ENCODE data around the gene MARCHF10. TPM values are rescaled to one million over a fixed set of nuclear protein-coding genes. Genes with fewer than 3 reads are reported as not detected.

The MARCHF10 gene
- total RNA-seq, 2 experiments from 2014 or later: not detected

DNA sequence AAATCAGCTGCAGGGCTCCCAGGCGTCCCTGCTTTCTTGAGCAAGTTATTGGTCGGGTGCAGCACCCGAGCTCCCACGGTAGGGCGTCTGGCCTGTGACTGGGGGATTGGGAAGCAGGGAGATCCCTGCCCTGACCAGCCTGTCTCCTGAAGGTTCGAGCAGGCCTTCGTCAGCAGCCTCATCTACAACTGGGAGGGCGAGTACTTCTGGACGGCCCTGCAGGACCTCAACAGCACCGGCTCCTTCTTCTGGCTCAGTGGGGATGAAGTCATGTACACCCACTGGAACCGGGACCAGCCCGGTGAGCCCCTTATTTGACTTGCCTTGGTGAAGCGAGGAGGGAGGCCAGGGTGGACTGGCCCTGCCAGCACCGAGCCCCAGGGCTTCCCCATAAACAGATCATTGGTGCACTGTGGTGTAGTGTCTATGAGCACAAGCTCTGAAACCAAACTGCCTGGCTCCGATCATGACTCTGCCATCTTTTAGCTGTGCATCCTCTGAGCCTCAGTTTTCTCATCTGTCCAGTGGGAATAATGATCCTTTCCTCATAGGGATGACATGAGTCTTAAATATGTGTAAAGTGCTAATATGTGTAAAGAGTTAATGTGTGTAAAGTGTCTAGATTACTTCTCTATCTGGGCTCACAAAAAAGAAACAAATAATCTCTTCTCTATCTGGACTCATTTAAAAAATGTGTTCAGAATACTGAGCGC, 131.7 kb downstream of the MARCHF10 start:
- Mint-ChIP-seq H3K4me3 (no peak overlapping the region), H3K27ac (no peak overlapping the region), H3K36me3 (ENCODE audit: low read depth) (peaks cover 2% of the 10 kb centered on the region), H3K27me3 (no peaks in the 10 kb centered on the region), H3K4me1 (no peaks in the 10 kb centered on the region), H3K9me3 (ENCODE audit: low read depth) (no peaks in the 10 kb centered on the region)
- intact Hi-C loops (cut with DNase I, micrococcal nuclease): no loop called here
- ATAC-seq (no peak), DNase-seq (no peak)
- ChIA-PET CTCF (interaction anchor here (0.6 kb wide), 1 partner anchor 690 kb away, joined by 3 read pairs; no protein-coding TSS in a partner anchor), POLR2A (no interaction called here)

DNA sequence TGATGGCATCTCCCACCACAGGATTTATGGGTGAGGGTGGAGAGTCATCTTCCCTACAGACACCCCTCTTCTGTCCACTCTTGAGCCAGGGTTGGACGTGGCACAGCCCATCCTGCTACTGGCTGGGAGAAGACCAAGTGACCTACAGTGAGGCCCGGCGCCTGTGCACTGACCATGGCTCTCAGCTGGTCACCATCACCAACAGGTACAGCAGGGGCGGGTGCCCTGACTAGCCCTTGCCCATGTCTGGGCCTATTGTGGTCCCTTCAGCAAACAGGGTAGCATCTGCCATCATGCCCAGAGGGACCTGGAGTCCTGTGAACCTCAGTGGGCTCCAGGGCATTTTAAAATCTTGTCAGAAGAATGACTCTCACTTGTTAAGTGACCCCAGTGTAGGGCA, 132.4 kb downstream of the MARCHF10 start:
- Mint-ChIP-seq H3K27me3 (no peaks in the 10 kb centered on the region), H3K4me3 (no peak overlapping the region), H3K27ac (no peak overlapping the region), H3K4me1 (no peaks in the 10 kb centered on the region), H3K9me3 (ENCODE audit: low read depth) (no peaks in the 10 kb centered on the region), H3K36me3 (ENCODE audit: low read depth) (peaks cover 2% of the 10 kb centered on the region)
- ATAC-seq (no peak), DNase-seq (no peak)
- intact Hi-C loops (cut with DNase I, micrococcal nuclease): no loop called here
- ChIA-PET POLR2A (no interaction called here), CTCF (no interaction called here)

DNA sequence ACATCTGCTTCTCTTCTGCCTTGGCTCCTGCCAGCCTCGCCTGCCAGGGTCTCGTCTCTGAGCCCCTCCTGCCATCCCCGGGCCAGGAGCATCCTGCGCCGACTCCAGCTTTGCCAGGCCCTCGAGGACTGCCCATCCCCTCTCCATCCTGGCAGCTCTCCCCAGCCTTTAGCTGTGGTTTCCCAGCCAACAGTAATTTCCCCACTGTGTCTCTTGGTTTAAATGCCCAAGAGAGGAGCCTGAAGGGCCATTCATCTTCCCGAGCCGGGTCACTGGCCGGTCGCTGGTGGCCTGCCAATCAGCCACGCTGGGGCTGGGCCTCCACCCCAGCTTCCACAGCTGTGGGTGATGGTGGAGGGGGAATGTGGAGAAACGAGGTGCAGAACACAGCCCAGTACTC, 132.9 kb downstream of the MARCHF10 start:
- intact Hi-C loops (cut with DNase I, micrococcal nuclease): no loop called here
- CTCF ChIA-PET: interaction anchor here (0.7 kb wide), 1 partner anchor 122 kb away, joined by 3 read pairs; no protein-coding TSS in a partner anchor
- no peaks in the 10 kb centered on the region for H3K4me1 Mint-ChIP-seq
- ATAC-seq (no peak), DNase-seq (no peak)
- no peaks in the 10 kb centered on the region for H3K27me3 Mint-ChIP-seq
- no peak overlapping the region for H3K27ac Mint-ChIP-seq
- peaks cover 2% of the 10 kb centered on the region for H3K36me3 Mint-ChIP-seq (ENCODE audit: low read depth)
- POLR2A ChIA-PET: interaction anchor here (0.5 kb wide), 1 partner anchor 17 kb away, joined by 3 read pairs; no protein-coding TSS in a partner anchor
- no peak overlapping the region for H3K4me3 Mint-ChIP-seq
- no peaks in the 10 kb centered on the region for H3K9me3 Mint-ChIP-seq (ENCODE audit: low read depth)

DNA sequence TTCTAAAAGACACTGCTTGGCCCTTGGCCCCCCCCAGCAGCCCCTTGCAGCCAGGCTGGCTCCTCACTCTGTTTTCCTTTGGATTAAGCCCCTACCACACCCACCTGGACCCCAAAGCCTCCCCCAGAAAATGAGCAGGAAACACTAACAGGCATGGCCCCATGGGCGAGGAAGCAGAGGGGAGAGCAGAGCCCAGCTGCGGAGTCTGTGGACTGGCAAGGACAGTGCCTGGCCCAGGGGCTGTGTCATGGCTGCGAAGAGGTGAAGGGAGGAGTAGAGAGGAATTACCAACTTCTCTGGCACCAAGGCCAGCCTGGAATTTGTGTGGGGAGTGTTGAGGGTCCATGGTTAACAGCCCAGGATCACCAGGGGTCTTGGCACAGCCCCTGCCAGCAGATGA, 133.3 kb downstream of the MARCHF10 start:
- H3K9me3 Mint-ChIP-seq (ENCODE audit: low read depth): no peaks in the 10 kb centered on the region
- H3K27ac Mint-ChIP-seq: no peak overlapping the region
- CTCF ChIA-PET: interaction anchor here (0.7 kb wide), 1 partner anchor 122 kb away, joined by 3 read pairs; no protein-coding TSS in a partner anchor
- H3K4me3 Mint-ChIP-seq: no peak overlapping the region
- POLR2A ChIA-PET: interaction anchor here (0.5 kb wide), 1 partner anchor 17 kb away, joined by 3 read pairs; no protein-coding TSS in a partner anchor
- intact Hi-C loops (cut with DNase I, micrococcal nuclease): no loop called here
- DNase-seq: no peak
- no peak for ATAC-seq
- no peaks in the 10 kb centered on the region for H3K4me1 Mint-ChIP-seq
- no peaks in the 10 kb centered on the region for H3K27me3 Mint-ChIP-seq
- H3K36me3 Mint-ChIP-seq (ENCODE audit: low read depth): peaks cover 2% of the 10 kb centered on the region

DNA sequence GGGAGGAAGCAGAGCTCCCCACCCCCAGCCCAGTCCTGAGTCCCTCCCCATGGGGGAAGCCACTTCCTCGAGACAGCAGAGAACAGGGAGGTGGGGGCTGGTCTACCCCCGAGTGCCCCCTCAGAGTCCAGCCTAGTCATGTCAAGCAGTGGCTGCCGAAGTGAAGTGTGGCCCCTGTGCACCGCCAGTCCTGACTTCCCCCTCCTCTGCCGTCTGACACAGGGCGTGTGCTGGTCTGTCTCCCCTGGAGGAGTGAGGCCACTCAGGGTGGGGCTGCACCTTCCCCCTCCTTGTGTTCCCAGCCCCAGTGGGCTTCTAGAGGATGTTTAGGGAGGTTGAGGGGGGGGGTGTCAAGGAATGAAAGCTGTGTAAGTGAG, 133.8 kb downstream of the MARCHF10 start:
- ATAC-seq (no peak), DNase-seq (no peak)
- H3K4me3 Mint-ChIP-seq: no peak overlapping the region
- peaks cover 2% of the 10 kb centered on the region for H3K36me3 Mint-ChIP-seq (ENCODE audit: low read depth)
- H3K27ac Mint-ChIP-seq: no peak overlapping the region
- CTCF ChIA-PET: no interaction called here
- no peaks in the 10 kb centered on the region for H3K27me3 Mint-ChIP-seq
- no peaks in the 10 kb centered on the region for H3K4me1 Mint-ChIP-seq
- no peaks in the 10 kb centered on the region for H3K9me3 Mint-ChIP-seq (ENCODE audit: low read depth)
- POLR2A ChIA-PET: no interaction called here
- intact Hi-C loops (cut with DNase I, micrococcal nuclease): no loop called here

DNA sequence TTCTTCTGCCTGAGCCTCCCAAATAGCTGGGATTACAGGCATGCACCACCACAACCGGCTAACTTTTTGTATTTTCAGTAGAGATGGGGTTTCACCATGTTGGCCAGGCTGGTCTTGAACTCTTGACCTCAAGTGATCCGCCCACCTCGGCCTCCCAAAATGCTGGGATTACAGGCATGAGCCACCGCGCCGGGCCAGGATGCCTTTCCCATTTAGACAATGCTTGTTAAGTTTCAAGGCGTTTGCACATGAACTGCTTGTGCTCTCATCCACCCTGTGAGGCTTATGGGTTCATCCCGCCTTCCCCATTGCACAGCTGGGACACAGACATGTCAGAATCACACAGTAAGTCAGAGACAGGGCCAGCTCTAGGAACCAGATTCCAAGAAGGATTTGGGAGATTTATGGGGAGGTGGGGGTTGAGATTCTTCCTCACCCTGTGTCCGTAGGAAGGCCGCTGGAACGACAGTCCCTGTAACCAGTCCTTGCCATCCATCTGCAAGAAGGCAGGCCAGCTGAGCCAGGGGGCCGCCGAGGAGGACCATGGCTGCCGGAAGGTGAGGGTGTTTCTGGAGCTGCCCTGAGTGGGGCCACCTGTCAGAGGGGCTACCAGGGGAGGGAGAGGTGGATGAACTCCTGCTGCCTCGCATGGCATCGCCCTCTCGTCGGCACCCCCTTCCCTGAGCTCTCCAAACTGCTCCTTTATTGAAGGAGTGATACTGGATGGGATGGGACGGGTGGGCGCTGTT, 134.3 kb downstream of the MARCHF10 start:
- intact Hi-C loops (cut with DNase I, micrococcal nuclease): no loop called here
- Mint-ChIP-seq H3K4me3 (no peak overlapping the region), H3K4me1 (no peaks in the 10 kb centered on the region), H3K27ac (no peak overlapping the region), H3K27me3 (no peaks in the 10 kb centered on the region), H3K9me3 (ENCODE audit: low read depth) (no peaks in the 10 kb centered on the region), H3K36me3 (ENCODE audit: low read depth) (peaks cover 2% of the 10 kb centered on the region)
- DNase-seq (no peak), ATAC-seq (no peak)
- ChIA-PET CTCF (interaction anchor here (0.8 to 1.5 kb wide), 3 partner anchors 121 to 246 kb away, joined by 3 read pairs; no protein-coding TSS in a partner anchor), POLR2A (no interaction called here)

DNA sequence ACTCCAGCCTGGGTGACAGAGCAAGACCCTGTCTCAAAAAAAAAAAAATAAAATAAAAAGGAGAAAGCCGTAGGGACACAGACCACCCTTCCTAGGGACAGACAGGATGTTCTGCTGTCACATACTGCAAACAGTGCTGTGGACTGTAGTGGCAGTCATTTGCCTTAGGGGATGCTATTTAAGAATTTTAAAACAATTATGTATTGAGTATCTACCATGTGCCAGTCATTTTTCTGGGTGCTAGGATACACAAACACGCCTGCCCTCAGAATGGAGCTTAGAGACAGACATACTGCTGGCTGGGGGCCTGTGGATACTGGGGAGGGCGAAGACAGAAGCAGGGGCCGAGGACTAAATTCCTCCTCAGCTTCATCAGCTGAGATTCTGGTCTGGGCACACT, 135.2 kb downstream of the MARCHF10 start:
- no peaks in the 10 kb centered on the region for H3K9me3 Mint-ChIP-seq (ENCODE audit: low read depth)
- POLR2A ChIA-PET: interaction anchor here (1.0 kb wide), 1 partner anchor 19 kb away, joined by 4 read pairs; no protein-coding TSS in a partner anchor
- no peak for ATAC-seq

DNA sequence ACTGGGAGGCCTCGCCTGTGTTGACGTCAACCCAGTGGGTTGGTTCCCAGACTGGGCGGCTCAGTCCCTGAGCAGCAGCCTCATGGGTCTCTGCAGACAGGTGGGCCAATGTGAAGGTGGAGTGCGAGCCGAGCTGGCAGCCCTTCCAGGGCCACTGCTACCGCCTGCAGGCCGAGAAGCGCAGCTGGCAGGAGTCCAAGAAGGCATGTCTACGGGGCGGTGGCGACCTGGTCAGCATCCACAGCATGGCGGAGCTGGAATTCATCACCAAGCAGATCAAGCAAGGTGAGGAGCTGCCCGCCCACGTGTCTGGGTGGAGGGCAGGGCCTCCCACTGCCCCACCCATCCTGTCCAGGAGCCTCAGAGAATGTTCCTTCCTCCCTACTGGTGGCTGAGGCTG, 136.6 kb downstream of the MARCHF10 start:
- no peak overlapping the region for H3K4me3 Mint-ChIP-seq
- ATAC-seq (no peak), DNase-seq (no peak)
- H3K36me3 Mint-ChIP-seq (ENCODE audit: low read depth): peaks cover 2% of the 10 kb centered on the region
- intact Hi-C loops (cut with DNase I, micrococcal nuclease): no loop called here
- H3K27ac Mint-ChIP-seq: no peak overlapping the region
- H3K9me3 Mint-ChIP-seq (ENCODE audit: low read depth): no peaks in the 10 kb centered on the region
- no peaks in the 10 kb centered on the region for H3K27me3 Mint-ChIP-seq
- H3K4me1 Mint-ChIP-seq: no peaks in the 10 kb centered on the region
- POLR2A ChIA-PET: no interaction called here
- CTCF ChIA-PET: interaction anchor here (0.6 to 1.2 kb wide), 6 partner anchors 12 to 816 kb away, joined by 3 to 4 read pairs (median 3); no protein-coding TSS in a partner anchor

More for the DNA sequence above, 135.2 kb downstream of the MARCHF10 start:
- H3K36me3 Mint-ChIP-seq (ENCODE audit: low read depth): peaks cover 2% of the 10 kb centered on the region
- H3K27ac Mint-ChIP-seq: no peak overlapping the region
- H3K27me3 Mint-ChIP-seq: no peaks in the 10 kb centered on the region
- no peaks in the 10 kb centered on the region for H3K4me1 Mint-ChIP-seq
- DNase-seq: no peak
- CTCF ChIA-PET: interaction anchor here (0.6 to 1.5 kb wide), 7 partner anchors 20 to 734 kb away, joined by 3 to 5 read pairs (median 3); no protein-coding TSS in a partner anchor
- intact Hi-C loops (cut with DNase I, micrococcal nuclease): loop anchor here (1.0 kb wide), 2 partner anchors 295 to 733 kb away; no protein-coding TSS in a partner anchor
- no peak overlapping the region for H3K4me3 Mint-ChIP-seq

DNA sequence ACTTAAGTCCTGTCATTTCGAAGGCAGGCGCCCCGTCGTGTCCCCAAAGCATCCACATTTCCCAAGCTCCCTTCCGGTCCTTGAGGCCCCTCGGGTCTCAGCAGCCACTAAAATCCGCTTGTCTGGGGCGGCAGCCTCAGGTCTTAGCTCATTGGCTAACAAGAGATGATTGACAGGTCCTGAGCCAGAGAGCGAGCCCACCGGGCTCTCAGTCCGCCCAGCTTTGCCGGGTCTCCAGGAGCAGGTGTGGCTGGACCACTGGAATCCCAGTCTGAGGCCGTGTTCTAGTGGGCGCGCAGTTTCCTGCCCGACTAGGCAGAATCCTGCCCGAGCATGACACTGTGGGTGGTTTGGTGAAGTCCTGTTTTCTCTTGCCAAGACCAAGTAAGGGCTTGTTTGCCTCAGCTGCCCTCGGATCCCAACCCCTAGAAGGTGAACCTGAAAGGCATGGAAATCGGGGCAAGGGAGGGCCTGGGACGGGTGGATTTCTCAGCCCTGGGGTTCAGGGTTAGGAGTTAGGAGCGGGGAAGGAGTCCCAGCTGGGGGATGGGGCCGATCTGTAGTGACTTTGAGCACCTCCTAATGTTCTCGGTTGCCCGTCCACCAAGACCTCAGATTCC, 137.8 kb downstream of the MARCHF10 start:
- peaks cover 2% of the 10 kb centered on the region for H3K36me3 Mint-ChIP-seq (ENCODE audit: low read depth)
- no peak for ATAC-seq
- no peak overlapping the region for H3K4me3 Mint-ChIP-seq
- intact Hi-C loops (cut with DNase I, micrococcal nuclease): no loop called here
- DNase-seq: no peak
- no peaks in the 10 kb centered on the region for H3K9me3 Mint-ChIP-seq (ENCODE audit: low read depth)
- POLR2A ChIA-PET: no interaction called here
- CTCF ChIA-PET: interaction anchor here (0.6 kb wide), 1 partner anchor 55 kb away, joined by 3 read pairs; no protein-coding TSS in a partner anchor
- H3K27ac Mint-ChIP-seq: no peak overlapping the region
- H3K27me3 Mint-ChIP-seq: no peaks in the 10 kb centered on the region
- H3K4me1 Mint-ChIP-seq: no peaks in the 10 kb centered on the region

DNA sequence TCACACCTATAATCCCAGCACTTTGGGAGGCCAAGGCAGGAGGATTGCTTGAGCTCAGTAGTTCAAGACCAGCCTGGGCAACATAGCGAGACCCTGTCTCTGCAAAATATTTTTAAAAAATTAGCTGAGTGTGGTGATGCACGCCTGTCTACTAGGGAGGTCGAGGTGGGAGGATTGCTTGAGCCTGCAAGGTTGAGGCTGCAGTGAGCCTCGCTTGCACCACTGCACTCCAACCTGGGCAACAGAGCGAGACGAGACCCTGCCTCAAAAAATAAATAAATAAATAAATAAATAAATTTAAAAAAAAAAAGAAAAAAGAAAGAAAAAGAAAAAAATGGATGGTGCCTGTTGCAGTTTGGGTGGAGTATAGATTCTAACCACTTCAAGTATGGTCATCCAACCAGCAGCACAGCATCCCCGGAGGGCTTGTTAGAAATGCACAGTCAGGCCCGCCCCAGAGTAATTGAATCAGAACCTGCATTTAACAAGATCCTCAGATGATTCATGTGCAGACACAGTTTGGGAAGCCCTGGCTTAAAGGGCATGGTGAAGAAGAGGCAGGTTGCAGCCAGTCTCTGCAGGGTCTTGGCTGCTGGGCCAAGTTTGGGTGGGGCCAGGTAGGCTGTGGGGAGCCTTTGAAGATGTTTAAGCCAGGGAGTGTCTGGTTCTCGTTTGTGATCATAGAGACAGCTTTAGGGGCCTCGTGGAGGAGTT, 139.9 kb downstream of the MARCHF10 start:
- ATAC-seq: no peak
- H3K4me3 Mint-ChIP-seq: no peak overlapping the region
- ChIA-PET CTCF (interaction anchor here (1.0 kb wide), 1 partner anchor 15 kb away, joined by 4 read pairs; no protein-coding TSS in a partner anchor), POLR2A (interaction anchor here (0.6 kb wide), 1 partner anchor 270 kb away, joined by 3 read pairs; no protein-coding TSS in a partner anchor)
- no peaks in the 10 kb centered on the region for H3K4me1 Mint-ChIP-seq
- no peaks in the 10 kb centered on the region for H3K9me3 Mint-ChIP-seq (ENCODE audit: low read depth)
- H3K36me3 Mint-ChIP-seq (ENCODE audit: low read depth): peaks cover 2% of the 10 kb centered on the region
- DNase-seq: no peak
- no peak overlapping the region for H3K27ac Mint-ChIP-seq
- intact Hi-C loops (cut with DNase I, micrococcal nuclease): no loop called here
- H3K27me3 Mint-ChIP-seq: no peaks in the 10 kb centered on the region

All from activated CD4-positive, alpha-beta T cell treated with anti-CD3 and anti-CD28 coated beads for 36 hours (primary cell).